Endometrial microvascular endothelial cells (primary cell): ENCODE data around the gene DSC1. TPM values are rescaled to one million over a fixed set of nuclear protein-coding genes. Genes with fewer than 3 reads are reported as not detected.
"Not testable (repeated sequence)": the region's sequence is repeated elsewhere in the genome, so short reads cannot be mapped to it uniquely, and the experiment has no call there.

ENCODE experiments used
- in situ Hi-C: cut with HindIII; loops from 2 replicates; pipeline ENCODE4 v1.10.0; 2017; ENCODE audit warnings: low sequenced_read_pairs, low pct_unique_long_range_greater_than_20kb; ENCODE audit errors: inconsistent ontology term
- total RNA-seq: library from RNA; depleted of rRNA; stranded (reverse); fragments of >200 nt; gene quantifications from one replicate; pipeline ENCODE4 v1.2.3, GENCODE V29; 2015; ENCODE audit errors: inconsistent ontology term

The DSC1 gene
- total RNA-seq, 1 donor from 2014 or later = not detected

- in situ Hi-C loops = not testable (repeated sequence)
These were observed 14.7 kb upstream of the DSC1 start for GRCh38 chr18:31177369-31177768.

GRCh38 chr18:31176531-31176930 is 13.9 kb upstream of the DSC1 start:
- in situ Hi-C loops = no loop called here

- in situ Hi-C loops = no loop called here
These were observed 8.6 kb upstream of the DSC1 start for GRCh38 chr18:31171144-31171839.

GRCh38 chr18:31170335-31170734 is 7.7 kb upstream of the DSC1 start:
- in situ Hi-C loops = no loop called here

GRCh38 chr18:31162419-31162793 is 250 bp downstream of the DSC1 start:
- in situ Hi-C loops = no loop called here

GRCh38 chr18:31161757-31162418 is 768 bp downstream of the DSC1 start:
- in situ Hi-C loops = no loop called here

- in situ Hi-C loops = no loop called here
These were observed 5.6 kb downstream of the DSC1 start for GRCh38 chr18:31156821-31157763.

- in situ Hi-C loops = no loop called here
These were observed 7.2 kb downstream of the DSC1 start for GRCh38 chr18:31155498-31155897.

GRCh38 chr18:31154181-31154580 is 8.5 kb downstream of the DSC1 start:
- in situ Hi-C loops = no loop called here

- in situ Hi-C loops = no loop called here
These were observed 13.3 kb downstream of the DSC1 start for GRCh38 chr18:31149351-31149750.

- in situ Hi-C loops = no loop called here
These were observed 14.1 kb downstream of the DSC1 start for GRCh38 chr18:31148600-31148999.

GRCh38 chr18:31146809-31147208 is 15.8 kb downstream of the DSC1 start:
- in situ Hi-C loops = no loop called here

GRCh38 chr18:31143025-31143424 is 19.6 kb downstream of the DSC1 start:
- in situ Hi-C loops = no loop called here

- in situ Hi-C loops = no loop called here
These were observed 23.9 kb downstream of the DSC1 start for GRCh38 chr18:31138709-31139108.

GRCh38 chr18:31134988-31135529 is 27.6 kb downstream of the DSC1 start:
- in situ Hi-C loops = no loop called here

- in situ Hi-C loops = no loop called here
These were observed 33.1 kb downstream of the DSC1 start for GRCh38 chr18:31129398-31130115.

- in situ Hi-C loops = no loop called here
These were observed 36.8 kb downstream of the DSC1 start for GRCh38 chr18:31125878-31126277.

GRCh38 chr18:31123125-31123524 is 39.5 kb downstream of the DSC1 start:
- in situ Hi-C loops = not testable (repeated sequence)

GRCh38 chr18:31120594-31120993 is 42.1 kb downstream of the DSC1 start:
- in situ Hi-C loops = no loop called here
